Inferior parietal cortex (tissue), 1 donor: ENCODE measurements around the gene NANOGP8.

Experiments
- DNase-seq: peaks from one replicate; pipeline ENCODE4 v3.0.0-alpha.2; 2016; ENCODE audit errors: extremely low spot score

Gene NANOGP8

GRCh38 chr15:35061161-35061824, 23.8 kb downstream of the NANOGP8 start:
- DNase-seq: no peak

DNA sequence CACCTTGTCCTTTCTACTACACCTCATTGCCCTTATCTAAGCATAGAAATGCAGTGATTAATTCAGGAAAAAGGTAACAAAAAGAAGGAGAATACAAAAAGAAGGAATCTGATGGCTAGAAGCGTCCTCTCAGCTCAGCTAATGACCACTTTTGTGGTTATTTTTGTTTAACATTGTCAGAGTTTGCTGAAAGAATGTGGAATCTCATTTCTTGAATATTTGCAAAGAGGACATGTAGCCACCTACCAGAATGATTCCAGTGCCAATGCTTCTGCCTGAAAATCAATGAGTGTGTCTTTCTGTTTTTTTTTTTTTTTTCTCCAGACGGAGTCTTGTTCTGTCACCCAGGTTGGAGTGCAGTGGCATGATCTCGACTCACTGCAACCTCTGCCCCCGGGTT, 24.5 kb downstream of the NANOGP8 start:
- no peak for DNase-seq

- DNase-seq: no peak
Observed at GRCh38 chr15:35058534-35059054, 26.5 kb downstream of the NANOGP8 start.

DNA sequence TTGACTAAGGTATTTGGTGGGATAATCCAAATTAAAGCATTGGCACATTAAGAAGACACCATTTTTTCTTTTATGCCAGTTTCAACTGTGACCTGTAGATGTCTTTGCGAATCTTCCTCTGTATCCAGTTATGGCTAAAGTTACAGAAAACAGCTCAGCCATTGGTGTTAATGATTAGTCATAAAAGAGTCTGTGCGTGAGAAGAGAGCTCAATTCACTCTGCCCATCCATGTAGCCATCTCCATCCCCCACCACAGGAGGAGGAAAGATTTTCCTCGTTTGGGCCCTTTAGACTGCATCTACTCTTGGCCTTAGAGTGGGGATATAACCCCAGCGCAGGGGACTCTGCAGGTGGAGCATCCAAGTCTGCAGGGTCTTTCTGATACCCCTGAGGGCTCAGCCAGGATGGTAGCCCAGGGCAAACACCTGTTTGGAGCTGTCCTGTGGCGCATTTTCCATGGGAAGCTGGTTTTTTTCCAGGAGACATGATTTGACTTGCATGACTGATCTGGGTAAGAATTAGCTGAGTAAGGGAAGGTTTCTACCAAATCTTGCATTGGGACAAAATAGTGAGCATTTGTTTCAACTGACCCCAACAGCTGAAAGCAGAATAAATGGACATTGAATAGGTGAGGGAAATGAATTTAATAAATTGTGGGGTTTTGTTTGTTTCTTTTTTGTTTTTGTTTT, 29.5 kb downstream of the NANOGP8 start:
- no peak for DNase-seq

DNA sequence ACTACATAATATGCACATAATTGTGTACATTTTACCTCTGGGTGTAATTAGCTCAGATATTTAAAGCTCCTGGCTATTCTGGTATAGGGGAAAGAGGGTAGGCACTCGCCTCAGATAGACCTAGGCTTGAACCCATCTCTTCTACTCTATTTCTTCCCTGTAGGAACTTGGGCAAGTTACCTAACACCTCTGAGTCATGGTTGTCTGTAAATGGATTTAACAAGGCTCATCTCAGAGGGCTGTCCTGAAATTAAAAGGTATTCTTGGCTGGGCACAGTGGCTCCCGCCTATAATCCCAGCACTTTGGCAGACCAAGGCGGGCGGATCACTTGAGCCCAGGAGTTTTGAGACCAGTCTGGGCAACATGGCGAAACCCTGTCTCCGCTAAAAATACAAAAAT, 30.7 kb downstream of the NANOGP8 start:
- DNase-seq: no peak

GRCh38 chr15:35047996-35048395, 37.1 kb downstream of the NANOGP8 start:
- no peak for DNase-seq

DNA sequence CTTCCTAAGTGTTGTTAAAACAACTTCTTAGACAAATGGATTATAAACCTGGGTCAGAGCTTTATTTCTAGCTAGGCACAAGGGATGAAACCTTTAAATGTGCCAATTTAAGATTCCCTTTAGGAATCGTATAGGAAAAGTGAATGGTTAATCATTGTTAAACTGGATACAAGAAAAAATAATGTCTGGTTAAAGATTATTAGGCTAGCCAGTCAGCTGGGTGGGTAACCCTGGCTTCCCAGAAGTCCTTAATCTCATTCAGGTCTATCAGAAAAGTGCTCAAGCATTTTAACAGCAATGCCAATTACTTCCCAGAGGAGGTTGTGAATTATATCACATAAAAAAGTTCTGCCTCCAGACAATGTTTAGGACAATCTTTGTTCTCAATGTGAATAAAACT, 37.6 kb downstream of the NANOGP8 start:
- DNase-seq: no peak

GRCh38 chr15:35043373-35044095, 41.6 kb downstream of the NANOGP8 start:
- DNase-seq: no peak

DNA sequence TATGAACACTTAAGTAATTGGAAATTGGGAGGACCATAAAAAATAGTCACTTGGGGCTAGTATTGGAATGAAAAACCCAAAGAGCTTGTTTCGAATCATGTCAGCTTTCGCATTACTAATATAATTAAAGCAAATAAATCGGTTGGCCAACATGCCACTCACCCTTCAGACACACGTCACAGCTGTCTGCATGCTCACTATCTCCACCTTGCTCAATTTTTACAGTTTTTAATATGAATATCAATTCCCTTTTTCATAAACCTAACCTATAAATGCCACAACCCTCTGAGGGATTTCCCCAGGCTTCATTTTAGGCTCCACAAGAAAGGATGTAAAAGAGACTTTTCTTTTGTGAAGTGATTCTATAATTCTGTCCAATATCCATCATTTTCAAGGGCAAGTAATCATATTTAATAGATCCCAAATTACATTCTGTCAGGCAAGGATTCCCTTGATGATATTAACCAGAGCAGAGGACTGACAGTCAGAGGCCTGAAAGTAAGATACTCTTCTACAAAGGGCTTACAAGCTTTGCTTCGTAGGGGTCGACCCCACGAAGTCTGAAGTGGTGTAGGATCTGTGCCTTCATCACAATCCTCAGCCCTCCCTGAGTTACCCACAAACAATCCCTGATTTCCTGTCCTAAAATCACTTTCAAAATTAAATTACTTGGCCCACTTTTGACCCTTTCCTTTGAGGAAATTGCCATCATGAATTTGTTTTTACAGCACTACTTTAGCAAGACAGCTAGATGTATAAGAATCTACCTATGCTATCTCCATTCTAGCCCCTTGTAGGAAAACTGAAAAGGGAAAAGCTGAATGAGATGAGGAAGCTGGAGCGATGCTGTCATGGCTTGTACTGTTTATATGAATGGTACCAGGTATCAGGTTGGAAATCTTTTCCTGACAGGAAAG, 44.5 kb downstream of the NANOGP8 start:
- no peak for DNase-seq

DNA sequence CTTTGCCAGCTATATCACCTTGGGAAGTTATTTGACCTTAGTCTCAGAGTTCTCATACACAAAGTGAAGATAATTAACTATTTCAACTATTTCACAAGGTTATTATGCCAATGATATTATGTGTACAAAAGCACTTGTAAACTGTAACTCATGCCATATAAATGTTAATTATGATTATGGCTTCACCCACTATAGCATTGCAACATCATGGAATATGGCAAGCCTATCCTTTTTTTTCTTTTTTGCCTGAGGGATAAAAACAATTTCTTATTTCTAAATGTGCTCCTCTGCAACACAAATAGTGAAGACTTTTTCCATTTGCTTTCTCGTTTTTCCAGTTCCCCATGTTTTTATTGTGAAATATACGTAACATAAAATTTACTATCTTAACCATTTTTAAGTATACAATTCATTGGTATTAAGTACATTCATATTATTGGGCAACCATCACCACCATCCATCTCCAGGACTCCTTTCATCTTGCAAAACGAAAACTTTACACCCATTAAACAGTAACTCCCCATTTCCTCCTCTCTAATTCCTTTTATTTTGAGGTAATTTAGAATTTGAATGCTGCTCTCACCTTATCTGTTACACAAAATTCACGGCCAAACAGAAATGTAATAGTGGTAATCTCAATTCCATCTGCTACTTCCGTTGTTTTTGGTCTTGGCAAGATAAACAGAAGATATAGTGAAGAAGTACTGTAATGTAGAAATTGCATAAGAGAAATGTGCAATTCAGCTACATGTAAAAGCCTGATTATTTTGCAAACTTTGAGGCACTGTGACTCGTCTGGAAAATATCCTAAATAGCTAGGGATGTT, 46.3 kb downstream of the NANOGP8 start:
- DNase-seq: no peak
